Osteoblast (primary cell): Measurements from ENCODE around the gene SLC25A26. TPM values are rescaled to one million over a fixed set of nuclear protein-coding genes. Genes with fewer than 3 reads are reported as not detected.
A peak's percentile ranks its signal among the peaks of the same experiment; 100 is the strongest.

Experiments
- DNase-seq: peaks from one replicate; pipeline ENCODE4 v3.0.0; 2011; ENCODE audit warnings: low spot score, mixed read lengths; ENCODE audit not compliant: insufficient read length; ENCODE audit errors: missing footprints
- H2AFZ ChIP-seq: 2 replicates; pipeline ENCODE4 v1.6.0; 2011; ENCODE audit warnings: mild to moderate bottlenecking, low read length
- H3K27ac ChIP-seq: 2 replicates; pipeline ENCODE4 v1.5.1; 2011; ENCODE audit warnings: mild to moderate bottlenecking, low read depth, low read length, moderate library complexity
- H3K27me3 ChIP-seq: 2 replicates; pipeline ENCODE4 v1.6.0; 2012; ENCODE audit warnings: mild to moderate bottlenecking, control low read depth, inconsistent platforms, low read length, moderate library complexity; ENCODE audit not compliant: insufficient read depth
- H3K36me3 ChIP-seq: 2 replicates; pipeline ENCODE4 v1.5.1; 2011; ENCODE audit warnings: mild to moderate bottlenecking, low read length, control low read depth, moderate library complexity; ENCODE audit not compliant: insufficient read depth
- H3K4me1 ChIP-seq: 2 replicates; pipeline ENCODE4 v1.5.1; 2011; ENCODE audit warnings: mild to moderate bottlenecking, low read length, control low read depth, moderate library complexity; ENCODE audit not compliant: insufficient read depth
- H3K4me2 ChIP-seq: 2 replicates; pipeline ENCODE4 v1.6.0; 2011; ENCODE audit warnings: mild to moderate bottlenecking, low read length; ENCODE audit not compliant: insufficient read depth
- H3K4me3 ChIP-seq: fragments of 200-600 bp; sonication (generic); 3 replicates; pipeline ENCODE4 v1.5.1; 2012; ENCODE audit warnings: mild to moderate bottlenecking, low read length, inconsistent platforms; ENCODE audit not compliant: insufficient read depth
- H3K79me2 ChIP-seq: 2 replicates; pipeline ENCODE4 v1.6.0; 2012; ENCODE audit warnings: mild to moderate bottlenecking, low read length, control low read depth, inconsistent platforms; ENCODE audit not compliant: insufficient read depth
- H3K9me3 ChIP-seq: 2 replicates; pipeline ENCODE4 v1.5.1; 2011; ENCODE audit warnings: low read depth, low read length, control low read depth
- H4K20me1 ChIP-seq: 2 replicates; pipeline ENCODE4 v1.6.0; 2012; ENCODE audit warnings: mild to moderate bottlenecking, low read length, control low read depth; ENCODE audit not compliant: insufficient read depth
- CTCF ChIP-seq: IDR thresholded peaks from 2 replicates; pipeline ENCODE4 v1.5.1; 2011; ENCODE audit warnings: mild to moderate bottlenecking, low read depth, low read length, moderate library complexity; ENCODE audit errors: extremely low read depth
- total RNA-seq: library from RNA; depleted of rRNA; stranded (reverse); fragments of >200 nt; gene quantifications from 2 replicates; pipeline ENCODE4 v1.2.3, GENCODE V29; 2012

SLC25A26 gene
- total RNA-seq, 1 donor = 26.1 TPM

GRCh38 chr3:66423791-66424190, 203.0 kb downstream of the SLC25A26 start:
- peaks cover 15% of the 10 kb centered on the region for H3K4me1 ChIP-seq
- no peaks in the 10 kb centered on the region for H3K36me3 ChIP-seq
- peak overlapping the region; percentile 40 for H3K27ac ChIP-seq
- no peak overlapping the region for H3K4me3 ChIP-seq
- no peaks in the 10 kb centered on the region for H4K20me1 ChIP-seq
- peak; percentile 95 for DNase-seq
- no peaks in the 10 kb centered on the region for H3K79me2 ChIP-seq
- no peak for TF ChIP-seq CTCF
- H3K4me2 ChIP-seq = no peak overlapping the region
- no peaks in the 10 kb centered on the region for H3K27me3 ChIP-seq
- H2AFZ ChIP-seq = no peak overlapping the region
- H3K9me3 ChIP-seq = peaks cover 2% of the 10 kb centered on the region

GRCh38 chr3:66425032-66425431, 204.2 kb downstream of the SLC25A26 start:
- no peak for DNase-seq
- peaks cover 2% of the 10 kb centered on the region for H3K9me3 ChIP-seq
- no peak overlapping the region for H3K27ac ChIP-seq
- no peaks in the 10 kb centered on the region for H3K79me2 ChIP-seq
- no peak for TF ChIP-seq CTCF
- H3K36me3 ChIP-seq = no peaks in the 10 kb centered on the region
- no peak overlapping the region for H3K4me3 ChIP-seq
- no peak overlapping the region for H3K4me2 ChIP-seq
- H4K20me1 ChIP-seq = no peaks in the 10 kb centered on the region
- H2AFZ ChIP-seq = no peak overlapping the region
- no peaks in the 10 kb centered on the region for H3K27me3 ChIP-seq
- H3K4me1 ChIP-seq = peaks cover 22% of the 10 kb centered on the region

GRCh38 chr3:66425576-66426114, 204.8 kb downstream of the SLC25A26 start:
- H3K27ac ChIP-seq = no peak overlapping the region
- H4K20me1 ChIP-seq = no peaks in the 10 kb centered on the region
- no peak for DNase-seq
- peaks cover 26% of the 10 kb centered on the region for H3K4me1 ChIP-seq
- peaks cover 2% of the 10 kb centered on the region for H3K9me3 ChIP-seq
- H3K79me2 ChIP-seq = no peaks in the 10 kb centered on the region
- no peak overlapping the region for H3K4me2 ChIP-seq
- H2AFZ ChIP-seq = no peak overlapping the region
- no peaks in the 10 kb centered on the region for H3K27me3 ChIP-seq
- no peak overlapping the region for H3K4me3 ChIP-seq
- H3K36me3 ChIP-seq = no peaks in the 10 kb centered on the region
- TF ChIP-seq CTCF = no peak

GRCh38 chr3:66426135-66426534, 205.3 kb downstream of the SLC25A26 start:
- H3K27ac ChIP-seq = no peak overlapping the region
- H3K79me2 ChIP-seq = no peaks in the 10 kb centered on the region
- no peaks in the 10 kb centered on the region for H3K27me3 ChIP-seq
- no peak overlapping the region for H2AFZ ChIP-seq
- no peaks in the 10 kb centered on the region for H4K20me1 ChIP-seq
- H3K4me2 ChIP-seq = no peak overlapping the region
- peaks cover 2% of the 10 kb centered on the region for H3K9me3 ChIP-seq
- TF ChIP-seq CTCF = no peak
- no peak overlapping the region for H3K4me3 ChIP-seq
- DNase-seq = no peak
- no peaks in the 10 kb centered on the region for H3K36me3 ChIP-seq
- peaks cover 31% of the 10 kb centered on the region for H3K4me1 ChIP-seq
